AG10803 (cell line): ENCODE results near the gene NR1H4.

Experiments
- DNase-seq: peaks from one replicate; pipeline ENCODE4 v3.0.0; 2010; ENCODE audit warnings: low read depth
- H3K4me3 ChIP-seq: 2 replicates; pipeline ENCODE4 v1.5.1; 2011; ENCODE audit warnings: mild to moderate bottlenecking, low read length, control low read depth
- TF ChIP-seq, protein P1 (sequence below): conservative IDR thresholded peaks from 2 replicates; pipeline ENCODE4 v1.5.1; 2011; ENCODE audit warnings: mild to moderate bottlenecking, low read length, control low read depth, inconsistent platforms

The NR1H4 gene

DNA sequence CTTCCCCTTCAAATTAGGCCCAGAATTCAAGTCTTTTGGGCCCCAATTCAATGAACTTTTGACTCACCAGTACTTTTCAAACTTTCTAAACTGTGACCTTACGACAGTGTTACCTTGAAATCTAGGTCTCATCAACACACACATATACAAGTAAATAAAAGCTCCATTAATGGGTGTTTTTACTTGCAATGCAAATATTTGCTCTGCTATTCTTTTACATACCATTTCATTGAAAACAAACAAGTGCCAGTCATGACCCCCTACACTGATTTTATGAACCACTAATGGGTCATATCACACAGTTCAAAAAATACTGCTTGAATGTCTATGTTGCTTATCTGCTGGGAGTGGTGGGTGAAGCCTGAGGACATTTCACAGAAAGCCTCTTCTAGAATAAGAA is 9.1 kb upstream of the NR1H4 start:
- TF ChIP-seq, protein P1, sequence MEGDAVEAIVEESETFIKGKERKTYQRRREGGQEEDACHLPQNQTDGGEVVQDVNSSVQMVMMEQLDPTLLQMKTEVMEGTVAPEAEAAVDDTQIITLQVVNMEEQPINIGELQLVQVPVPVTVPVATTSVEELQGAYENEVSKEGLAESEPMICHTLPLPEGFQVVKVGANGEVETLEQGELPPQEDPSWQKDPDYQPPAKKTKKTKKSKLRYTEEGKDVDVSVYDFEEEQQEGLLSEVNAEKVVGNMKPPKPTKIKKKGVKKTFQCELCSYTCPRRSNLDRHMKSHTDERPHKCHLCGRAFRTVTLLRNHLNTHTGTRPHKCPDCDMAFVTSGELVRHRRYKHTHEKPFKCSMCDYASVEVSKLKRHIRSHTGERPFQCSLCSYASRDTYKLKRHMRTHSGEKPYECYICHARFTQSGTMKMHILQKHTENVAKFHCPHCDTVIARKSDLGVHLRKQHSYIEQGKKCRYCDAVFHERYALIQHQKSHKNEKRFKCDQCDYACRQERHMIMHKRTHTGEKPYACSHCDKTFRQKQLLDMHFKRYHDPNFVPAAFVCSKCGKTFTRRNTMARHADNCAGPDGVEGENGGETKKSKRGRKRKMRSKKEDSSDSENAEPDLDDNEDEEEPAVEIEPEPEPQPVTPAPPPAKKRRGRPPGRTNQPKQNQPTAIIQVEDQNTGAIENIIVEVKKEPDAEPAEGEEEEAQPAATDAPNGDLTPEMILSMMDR = no peak
- no peak for DNase-seq
- H3K4me3 ChIP-seq = no peak overlapping the region

DNA sequence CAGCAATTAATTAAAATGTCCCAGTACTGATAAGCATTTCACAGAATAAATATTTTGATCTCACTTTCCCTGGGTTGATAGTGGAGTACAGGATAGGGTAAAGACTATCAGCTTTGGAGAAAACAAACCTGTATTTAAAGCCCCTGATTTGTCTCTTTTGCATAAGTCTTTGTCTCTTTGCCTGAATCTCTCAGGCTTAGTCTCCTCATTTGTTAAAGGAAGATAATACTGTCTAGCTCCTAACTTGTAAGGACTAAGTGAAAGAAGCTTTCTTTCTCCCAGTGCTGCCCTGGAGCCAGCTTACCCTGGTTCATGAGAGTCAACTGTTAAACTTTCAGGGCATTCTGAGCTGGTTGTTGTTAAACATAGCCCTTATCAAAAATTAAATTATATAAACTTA is 5.5 kb upstream of the NR1H4 start:
- DNase-seq = no peak

DNA sequence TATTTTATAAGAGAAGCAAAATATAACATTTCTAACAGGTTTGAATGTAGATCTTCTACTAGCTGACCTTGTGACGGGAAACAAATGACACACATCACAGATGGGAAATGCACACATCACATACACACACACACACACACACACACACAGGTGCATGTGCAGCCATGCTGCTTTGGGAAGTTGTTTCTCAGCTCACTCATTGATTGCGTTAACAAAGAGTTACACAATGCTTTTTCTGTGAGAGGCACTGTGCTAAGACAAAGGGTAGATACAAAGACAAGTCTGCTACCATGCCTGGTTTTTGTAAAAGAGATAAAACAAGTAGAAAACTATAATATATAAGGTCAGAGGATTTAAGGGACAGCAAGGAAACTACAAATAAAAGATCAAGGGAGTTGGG is 1.3 kb upstream of the NR1H4 start:
- no peak overlapping the region for H3K4me3 ChIP-seq
- TF ChIP-seq, protein P1 = no peak
- DNase-seq = no peak

More for the DNA sequence above, 5.5 kb upstream of the NR1H4 start:
- TF ChIP-seq, protein P1 = no peak
- no peak overlapping the region for H3K4me3 ChIP-seq

DNA sequence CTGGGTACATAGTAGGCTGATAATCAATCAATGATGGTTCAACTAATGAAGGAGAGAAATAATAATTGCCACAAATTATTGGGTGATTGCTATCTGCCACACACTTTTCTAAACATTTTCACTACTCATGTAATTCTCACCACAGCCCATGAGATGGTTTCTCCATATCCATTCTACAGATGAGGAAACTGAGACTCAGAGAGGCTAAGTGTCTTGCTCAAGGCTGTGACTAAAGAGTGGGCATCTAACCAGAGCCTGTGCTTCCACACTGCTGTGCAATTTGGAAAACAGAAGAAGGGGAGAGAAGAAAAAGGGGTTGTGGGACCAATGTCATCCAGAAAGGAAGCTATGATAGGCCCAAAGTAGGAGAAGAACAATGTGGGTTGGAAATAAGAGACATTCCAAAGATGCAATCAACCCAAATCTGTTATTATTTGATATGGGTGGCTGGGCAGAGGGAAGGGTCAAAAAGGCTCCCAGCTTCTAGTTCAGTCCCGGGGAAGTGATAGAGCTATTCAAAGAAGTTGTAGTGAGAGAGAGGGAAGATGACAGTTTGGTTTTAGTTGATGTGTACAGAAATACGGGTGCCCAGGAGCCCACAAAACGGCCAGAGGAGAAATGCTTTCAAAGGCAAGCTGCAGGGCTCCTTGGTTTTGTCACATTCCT is 483 bp upstream of the NR1H4 start:
- TF ChIP-seq, protein P1 = no peak
- H3K4me3 ChIP-seq = no peak overlapping the region
- no peak for DNase-seq

DNA sequence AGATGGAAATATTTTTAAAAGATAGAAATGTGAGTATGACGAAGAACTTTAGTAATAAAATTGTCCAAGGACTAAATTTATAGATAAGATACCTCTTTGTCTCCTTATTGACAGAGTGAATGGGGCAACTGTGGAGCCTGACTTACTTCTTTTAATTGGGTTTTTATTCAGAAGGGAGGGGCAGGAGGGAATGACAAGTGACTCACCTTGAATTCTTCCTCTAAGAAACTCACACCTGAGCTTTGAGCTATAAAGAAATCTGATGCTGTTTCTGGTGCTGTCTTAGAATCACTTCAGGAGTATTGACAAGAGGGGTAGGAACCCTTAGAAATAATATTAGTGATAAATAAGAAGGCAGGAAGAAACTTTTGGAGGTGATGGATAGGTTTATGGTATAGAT is 951 bp downstream of the NR1H4 start:
- TF ChIP-seq, protein P1 = no peak
- no peak overlapping the region for H3K4me3 ChIP-seq
- DNase-seq = no peak

DNA sequence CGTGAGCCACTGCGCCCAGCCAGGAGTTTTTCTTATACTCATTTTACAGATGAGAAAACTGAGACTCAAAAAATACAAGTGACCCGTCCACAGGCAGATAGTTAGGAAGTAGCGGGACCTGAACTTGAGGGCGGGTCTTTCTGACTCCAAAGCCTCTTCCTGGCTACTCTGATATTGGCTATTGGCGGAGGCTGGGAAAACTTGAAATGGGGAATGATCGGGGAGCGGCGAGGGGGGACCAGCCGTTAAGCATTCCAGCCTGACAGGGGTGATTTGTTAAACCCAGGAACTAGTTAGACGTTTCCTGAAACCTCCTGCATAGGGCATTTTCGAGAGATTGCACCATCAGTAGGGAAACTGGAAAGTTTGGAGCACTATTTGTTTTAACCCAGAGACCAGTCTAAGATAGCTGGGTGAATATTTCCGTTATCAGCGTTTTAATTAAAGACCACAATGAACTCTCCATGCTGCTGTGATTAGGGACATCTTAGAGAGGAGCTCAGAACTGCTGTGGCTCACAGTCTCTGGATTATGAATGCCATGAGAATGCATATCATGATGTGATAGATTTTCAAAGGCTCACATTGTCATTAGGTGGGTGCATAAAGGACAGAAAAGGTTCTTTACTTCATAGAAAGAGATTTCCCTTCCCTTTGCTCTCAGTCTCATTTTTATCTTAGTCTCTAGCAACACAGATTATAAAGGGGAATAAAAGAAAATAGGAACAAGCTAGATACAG is 2.5 kb downstream of the NR1H4 start:
- TF ChIP-seq, protein P1 = no peak
- H3K4me3 ChIP-seq = no peak overlapping the region
- DNase-seq = no peak

DNA sequence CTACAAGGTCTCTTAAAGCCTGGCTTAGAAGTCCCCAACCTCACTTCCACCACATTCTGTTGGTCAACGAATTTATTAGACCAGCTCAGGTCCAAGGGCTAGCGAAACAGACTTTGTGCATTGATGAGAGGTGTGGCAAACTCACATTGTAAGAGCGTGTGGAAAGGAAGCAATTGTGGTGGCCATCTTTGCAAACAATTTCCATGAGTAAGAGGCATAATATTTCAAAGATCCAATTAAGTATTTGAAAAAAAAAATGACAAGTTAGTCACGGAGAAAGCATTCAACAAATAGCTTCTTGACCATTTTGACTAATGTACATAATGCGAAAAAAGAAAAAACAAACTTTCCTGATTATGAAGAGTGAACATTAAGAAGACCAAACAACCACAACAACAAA is 7.4 kb downstream of the NR1H4 start:
- no peak overlapping the region for H3K4me3 ChIP-seq
- DNase-seq = no peak
- TF ChIP-seq, protein P1 = no peak
